Amniotic epithelial cell (primary cell): Measurements from ENCODE around the gene KCNH6.

ENCODE experiments used
- DNase-seq: peaks from one replicate; pipeline ENCODE4 v3.0.0-alpha.2; 2010; ENCODE audit warnings: low read depth

The KCNH6 gene, protein sequence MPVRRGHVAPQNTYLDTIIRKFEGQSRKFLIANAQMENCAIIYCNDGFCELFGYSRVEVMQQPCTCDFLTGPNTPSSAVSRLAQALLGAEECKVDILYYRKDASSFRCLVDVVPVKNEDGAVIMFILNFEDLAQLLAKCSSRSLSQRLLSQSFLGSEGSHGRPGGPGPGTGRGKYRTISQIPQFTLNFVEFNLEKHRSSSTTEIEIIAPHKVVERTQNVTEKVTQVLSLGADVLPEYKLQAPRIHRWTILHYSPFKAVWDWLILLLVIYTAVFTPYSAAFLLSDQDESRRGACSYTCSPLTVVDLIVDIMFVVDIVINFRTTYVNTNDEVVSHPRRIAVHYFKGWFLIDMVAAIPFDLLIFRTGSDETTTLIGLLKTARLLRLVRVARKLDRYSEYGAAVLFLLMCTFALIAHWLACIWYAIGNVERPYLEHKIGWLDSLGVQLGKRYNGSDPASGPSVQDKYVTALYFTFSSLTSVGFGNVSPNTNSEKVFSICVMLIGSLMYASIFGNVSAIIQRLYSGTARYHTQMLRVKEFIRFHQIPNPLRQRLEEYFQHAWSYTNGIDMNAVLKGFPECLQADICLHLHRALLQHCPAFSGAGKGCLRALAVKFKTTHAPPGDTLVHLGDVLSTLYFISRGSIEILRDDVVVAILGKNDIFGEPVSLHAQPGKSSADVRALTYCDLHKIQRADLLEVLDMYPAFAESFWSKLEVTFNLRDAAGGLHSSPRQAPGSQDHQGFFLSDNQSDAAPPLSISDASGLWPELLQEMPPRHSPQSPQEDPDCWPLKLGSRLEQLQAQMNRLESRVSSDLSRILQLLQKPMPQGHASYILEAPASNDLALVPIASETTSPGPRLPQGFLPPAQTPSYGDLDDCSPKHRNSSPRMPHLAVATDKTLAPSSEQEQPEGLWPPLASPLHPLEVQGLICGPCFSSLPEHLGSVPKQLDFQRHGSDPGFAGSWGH

DNA sequence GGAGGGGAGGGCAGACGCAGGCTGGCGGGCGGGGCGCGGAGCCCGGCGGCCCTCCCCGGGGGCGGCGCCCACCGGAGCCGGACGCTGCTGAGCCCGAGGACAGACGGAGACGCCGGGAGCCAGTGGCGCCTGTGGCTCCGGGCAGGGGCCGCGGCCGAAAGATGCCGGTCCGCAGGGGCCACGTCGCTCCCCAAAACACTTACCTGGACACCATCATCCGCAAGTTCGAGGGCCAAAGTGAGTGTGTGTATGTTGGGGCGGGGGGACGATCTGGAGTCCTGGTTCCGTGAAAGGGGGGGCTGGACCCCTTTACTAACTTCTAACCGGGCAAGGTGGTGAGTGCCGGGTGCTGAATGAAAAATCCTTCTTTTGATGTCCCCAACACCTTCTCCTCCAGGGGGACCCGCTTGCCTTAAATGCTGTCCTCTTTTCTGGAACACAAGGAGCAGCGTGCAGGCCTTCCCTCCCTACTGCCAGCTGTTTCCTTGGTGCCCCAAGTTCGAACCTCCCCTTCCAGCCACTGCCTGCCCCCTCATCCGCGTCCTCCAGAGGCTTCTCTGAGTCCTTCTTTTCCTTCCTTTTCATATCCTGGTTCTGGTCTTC is at the start of gene KCNH6:
TSS of gene KCNH6 (plus strand) at position 106 of the 603 bp plus-strand sequence. CDS start at position 162, 56 bp downstream.
- DNase-seq: no peak

GRCh38 chr17:63474174-63474573 is 49.0 kb upstream of the KCNH6 start:
- peak; percentile 65 for DNase-seq

DNA sequence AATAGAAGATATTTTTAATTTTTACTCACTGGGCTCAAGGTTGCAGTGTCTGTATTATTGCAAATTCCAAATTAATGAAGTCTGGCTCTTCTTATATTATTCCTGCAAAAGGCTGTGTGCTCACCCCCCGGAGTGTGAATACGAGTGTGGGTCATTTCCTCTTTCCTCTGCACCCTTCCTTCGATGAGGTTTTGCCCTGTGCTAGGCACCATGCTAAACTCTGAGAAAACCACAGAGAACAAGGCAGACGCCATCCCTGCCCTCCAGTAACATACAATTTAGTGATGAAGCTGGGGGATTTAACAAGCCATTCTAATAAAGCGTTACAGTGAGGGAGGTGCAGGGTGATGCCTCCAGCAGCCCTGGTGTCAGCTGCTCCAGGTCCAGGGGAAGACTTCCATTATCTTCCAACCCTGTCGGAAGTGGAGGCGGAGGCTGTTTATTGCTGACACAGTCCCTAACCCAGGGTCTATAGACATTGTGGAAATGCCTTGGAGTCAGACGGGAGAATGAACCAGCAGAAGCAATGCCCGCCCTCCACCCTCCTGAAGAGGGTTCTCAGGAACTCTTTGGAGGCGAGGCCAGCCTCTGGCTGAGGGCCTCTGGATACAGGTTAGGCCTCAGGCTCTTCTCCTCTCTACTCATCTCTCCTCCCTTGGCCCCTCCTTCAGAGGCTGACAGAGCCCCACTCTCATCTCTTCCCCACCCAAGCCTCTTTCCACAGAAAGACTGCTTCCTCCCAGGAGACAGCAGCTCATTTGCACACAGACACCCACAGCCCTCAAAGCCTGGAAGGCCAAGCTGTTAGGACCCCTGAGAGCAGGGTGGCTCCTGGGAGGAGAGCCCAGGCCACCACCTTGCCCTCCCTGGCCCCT is 48.3 kb upstream of the KCNH6 start:
- no peak for DNase-seq

DNA sequence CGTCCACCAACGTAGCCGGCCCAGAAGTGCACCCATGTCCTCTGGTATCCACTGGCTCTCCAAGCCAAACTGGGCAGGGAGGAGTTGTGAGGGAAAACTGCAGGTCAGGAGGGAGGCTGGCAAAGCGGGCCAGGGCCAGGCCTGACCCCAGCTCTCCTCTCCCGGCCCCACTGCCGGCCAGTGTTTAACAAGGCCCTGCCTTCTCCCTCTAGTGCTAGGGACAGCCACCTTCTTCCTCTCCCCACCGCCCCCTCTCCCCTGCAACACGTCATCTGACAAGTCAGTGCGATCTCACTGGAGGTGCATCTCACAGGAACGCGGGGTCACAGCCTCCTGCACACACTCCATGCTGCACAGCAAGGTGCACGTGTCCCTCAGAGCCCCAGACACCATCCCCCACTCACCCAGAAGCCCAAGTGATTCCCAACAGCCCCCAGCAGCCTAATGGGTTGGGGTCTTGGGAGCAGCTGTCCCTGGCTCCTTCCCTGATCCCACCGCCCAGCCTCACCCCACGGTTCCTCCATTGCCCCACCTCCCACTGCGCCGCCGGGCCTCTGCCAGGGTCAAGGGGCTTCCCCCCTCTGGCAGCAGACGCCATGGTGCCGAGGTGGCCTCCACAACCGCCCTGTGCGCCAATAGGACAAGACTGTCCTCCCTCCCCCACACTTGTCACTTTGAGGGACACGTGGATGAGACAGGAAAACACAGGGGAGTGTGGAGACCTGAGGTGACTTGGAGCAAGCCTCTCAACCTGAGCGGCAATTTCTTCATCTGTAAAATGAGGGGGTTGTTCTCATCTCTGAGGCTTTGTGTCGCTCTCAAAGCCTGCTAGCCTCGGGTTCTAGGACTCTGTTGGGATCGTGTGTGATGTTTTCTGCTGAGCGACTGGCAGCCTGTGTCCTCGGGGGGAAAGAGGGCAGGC is 47.4 kb upstream of the KCNH6 start:
- DNase-seq: no peak

DNA sequence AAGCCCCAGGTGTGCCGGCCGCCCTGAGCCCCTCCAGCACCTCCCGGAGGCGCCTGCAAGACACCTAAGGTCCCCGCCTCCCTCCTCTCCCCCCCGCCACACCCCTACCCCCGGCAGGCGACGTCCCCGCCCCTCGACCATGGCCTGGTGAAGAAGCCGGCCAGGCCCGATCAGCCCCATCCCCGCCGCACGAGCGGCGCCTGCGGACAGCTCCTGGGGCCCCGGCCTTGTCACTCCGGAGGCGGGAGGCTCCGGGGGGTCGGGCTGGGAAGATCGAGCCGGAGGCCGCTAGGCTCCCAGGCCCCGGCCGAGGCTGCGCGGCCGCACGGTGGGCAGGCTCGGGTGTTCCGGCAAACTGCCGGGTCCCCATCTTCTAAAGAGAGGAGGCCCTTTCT is 46.7 kb upstream of the KCNH6 start:
- DNase-seq: no peak

DNA sequence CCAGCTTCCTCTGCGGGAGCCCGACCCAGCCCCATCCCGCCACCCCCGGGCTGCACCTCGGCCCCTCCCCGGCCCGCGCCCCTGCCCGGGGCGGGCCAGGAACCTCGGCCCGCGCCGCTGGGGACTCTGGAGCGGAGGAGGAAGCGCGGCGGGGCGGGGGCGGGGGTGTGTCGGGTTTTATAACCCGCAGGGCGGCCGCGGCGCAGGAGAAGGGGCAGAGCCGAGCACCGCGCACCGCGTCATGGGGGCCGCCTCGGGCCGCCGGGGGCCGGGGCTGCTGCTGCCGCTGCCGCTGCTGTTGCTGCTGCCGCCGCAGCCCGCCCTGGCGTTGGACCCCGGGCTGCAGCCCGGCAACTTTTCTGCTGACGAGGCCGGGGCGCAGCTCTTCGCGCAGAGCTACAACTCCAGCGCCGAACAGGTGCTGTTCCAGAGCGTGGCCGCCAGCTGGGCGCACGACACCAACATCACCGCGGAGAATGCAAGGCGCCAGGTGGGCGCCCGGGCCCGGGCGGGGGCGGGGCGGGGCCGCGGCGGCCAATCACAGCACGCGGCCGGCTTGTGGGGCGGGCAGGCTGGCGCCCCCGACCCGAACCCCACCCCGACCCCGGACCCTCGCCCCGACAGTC is 46.2 kb upstream of the KCNH6 start, which contains the start of gene ACE:
TSS of gene ACE (plus strand) at position 208 of the 626 bp plus-strand sequence. CDS start at position 242, 34 bp downstream.
- DNase-seq: no peak

GRCh38 chr17:63477480-63478440 is 45.4 kb upstream of the KCNH6 start:
- DNase-seq: no peak

DNA sequence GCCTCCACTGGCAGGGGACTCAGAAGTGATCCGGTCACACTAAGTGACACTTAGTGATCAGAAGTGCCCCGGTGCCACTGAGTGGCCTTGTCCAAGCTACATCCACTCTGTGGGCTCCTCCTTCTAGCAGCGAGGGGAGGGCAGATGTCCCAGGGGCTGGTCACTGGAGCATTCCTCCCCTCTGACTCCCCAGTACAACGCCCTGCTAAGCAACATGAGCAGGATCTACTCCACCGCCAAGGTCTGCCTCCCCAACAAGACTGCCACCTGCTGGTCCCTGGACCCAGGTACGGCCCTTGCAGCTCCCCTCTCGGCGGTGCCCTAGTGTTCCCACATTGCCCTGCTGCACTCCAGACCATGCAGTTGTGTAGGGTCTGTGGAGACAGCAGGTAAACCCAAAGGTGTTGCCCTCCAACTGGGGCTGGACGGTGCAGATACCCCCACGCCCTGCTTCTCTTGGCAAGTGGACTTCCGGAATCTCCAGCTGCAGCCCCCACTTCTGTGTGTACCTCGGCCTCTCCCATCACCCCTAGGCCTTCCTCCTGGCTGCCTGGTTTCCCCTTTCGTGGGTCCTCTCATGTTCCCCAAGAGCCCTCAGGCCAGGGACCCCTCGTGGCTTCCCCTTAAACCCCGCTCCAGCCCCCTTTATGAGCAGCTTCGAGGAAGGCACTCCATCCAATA is 44.2 kb upstream of the KCNH6 start:
- DNase-seq: peak; percentile 86

- no peak for DNase-seq
These were observed 43.5 kb upstream of the KCNH6 start for GRCh38 chr17:63479495-63480184.

- no peak for DNase-seq
These were observed 42.9 kb upstream of the KCNH6 start for GRCh38 chr17:63480192-63480784.

- no peak for DNase-seq
These were observed 42.2 kb upstream of the KCNH6 start for GRCh38 chr17:63480826-63481487.

DNA sequence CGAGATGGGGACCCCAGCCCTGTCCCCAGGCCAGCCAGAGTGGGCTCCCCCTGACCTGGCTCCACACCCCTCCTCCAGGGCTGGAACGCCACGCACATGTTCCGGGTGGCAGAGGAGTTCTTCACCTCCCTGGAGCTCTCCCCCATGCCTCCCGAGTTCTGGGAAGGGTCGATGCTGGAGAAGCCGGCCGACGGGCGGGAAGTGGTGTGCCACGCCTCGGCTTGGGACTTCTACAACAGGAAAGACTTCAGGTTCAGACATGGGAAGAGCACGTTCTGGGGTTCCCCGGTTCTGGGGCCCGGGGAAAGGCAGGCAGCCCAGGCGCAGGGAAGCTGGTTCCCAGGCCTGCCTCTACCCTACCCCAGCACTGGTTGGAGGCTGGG is 41.7 kb upstream of the KCNH6 start:
- DNase-seq: no peak

GRCh38 chr17:63482509-63482908 is 40.6 kb upstream of the KCNH6 start:
- no peak for DNase-seq

- DNase-seq: no peak
These were observed 40.1 kb upstream of the KCNH6 start for GRCh38 chr17:63483038-63483437.

GRCh38 chr17:63483655-63484575 is 39.2 kb upstream of the KCNH6 start:
- DNase-seq: no peak
